Osteoblast (primary cell): ENCODE measurements around the gene PTPRT. TPM values are rescaled to one million over a fixed set of nuclear protein-coding genes. Genes with fewer than 3 reads are reported as not detected.

Experiments
- DNase-seq: peaks from one replicate; pipeline ENCODE4 v3.0.0; 2011; ENCODE audit warnings: low spot score, mixed read lengths; ENCODE audit not compliant: insufficient read length; ENCODE audit errors: missing footprints
- H2AFZ ChIP-seq: 2 replicates; pipeline ENCODE4 v1.6.0; 2011; ENCODE audit warnings: mild to moderate bottlenecking, low read length
- H3K27ac ChIP-seq: 2 replicates; pipeline ENCODE4 v1.5.1; 2011; ENCODE audit warnings: mild to moderate bottlenecking, low read depth, low read length, moderate library complexity
- H3K27me3 ChIP-seq: 2 replicates; pipeline ENCODE4 v1.6.0; 2012; ENCODE audit warnings: mild to moderate bottlenecking, control low read depth, inconsistent platforms, low read length, moderate library complexity; ENCODE audit not compliant: insufficient read depth
- H3K36me3 ChIP-seq: 2 replicates; pipeline ENCODE4 v1.5.1; 2011; ENCODE audit warnings: mild to moderate bottlenecking, low read length, control low read depth, moderate library complexity; ENCODE audit not compliant: insufficient read depth
- H3K4me1 ChIP-seq: 2 replicates; pipeline ENCODE4 v1.5.1; 2011; ENCODE audit warnings: mild to moderate bottlenecking, low read length, control low read depth, moderate library complexity; ENCODE audit not compliant: insufficient read depth
- H3K4me2 ChIP-seq: 2 replicates; pipeline ENCODE4 v1.6.0; 2011; ENCODE audit warnings: mild to moderate bottlenecking, low read length; ENCODE audit not compliant: insufficient read depth
- H3K4me3 ChIP-seq: fragments of 200-600 bp; sonication (generic); 3 replicates; pipeline ENCODE4 v1.5.1; 2012; ENCODE audit warnings: mild to moderate bottlenecking, low read length, inconsistent platforms; ENCODE audit not compliant: insufficient read depth
- H3K79me2 ChIP-seq: 2 replicates; pipeline ENCODE4 v1.6.0; 2012; ENCODE audit warnings: mild to moderate bottlenecking, low read length, control low read depth, inconsistent platforms; ENCODE audit not compliant: insufficient read depth
- H3K9me3 ChIP-seq: 2 replicates; pipeline ENCODE4 v1.5.1; 2011; ENCODE audit warnings: low read depth, low read length, control low read depth
- H4K20me1 ChIP-seq: 2 replicates; pipeline ENCODE4 v1.6.0; 2012; ENCODE audit warnings: mild to moderate bottlenecking, low read length, control low read depth; ENCODE audit not compliant: insufficient read depth
- total RNA-seq: library from RNA; depleted of rRNA; stranded (reverse); fragments of >200 nt; gene quantifications from 2 replicates; pipeline ENCODE4 v1.2.3, GENCODE V29; 2012
- TF ChIP-seq, protein P1 (sequence below): IDR thresholded peaks from 2 replicates; pipeline ENCODE4 v1.5.1; 2011; ENCODE audit warnings: mild to moderate bottlenecking, low read depth, low read length, moderate library complexity; ENCODE audit errors: extremely low read depth

The PTPRT gene
- total RNA-seq, 1 donor = not detected

DNA sequence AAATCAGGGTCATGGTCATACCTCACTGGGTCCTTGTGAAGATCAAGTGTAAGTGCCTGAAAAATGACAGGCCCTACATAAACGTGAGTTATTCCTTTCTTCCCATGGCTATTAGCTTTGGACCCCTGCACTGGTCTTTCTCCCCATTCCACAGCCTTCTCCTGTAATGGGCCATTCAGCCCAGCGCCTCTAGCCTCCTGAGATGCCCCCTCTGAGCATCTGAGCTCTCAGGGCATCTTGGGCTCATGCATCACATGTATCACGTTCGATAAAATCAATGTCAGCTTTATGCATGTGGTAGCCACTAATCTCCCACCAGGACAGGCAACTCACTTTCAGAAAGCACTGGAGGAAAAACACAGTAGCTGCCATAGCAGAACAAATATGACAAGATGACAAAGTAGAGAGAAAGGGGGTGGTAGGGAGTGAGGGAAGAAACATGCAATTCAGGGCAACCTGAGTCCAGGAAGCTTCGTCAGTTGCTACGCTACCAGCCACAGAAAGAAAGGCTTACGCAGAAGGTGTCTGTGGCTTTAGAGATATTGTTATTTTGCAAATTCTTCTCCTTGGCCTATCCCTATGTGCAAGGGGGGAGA is 498.8 kb downstream of the PTPRT start:
- TF ChIP-seq, protein P1, sequence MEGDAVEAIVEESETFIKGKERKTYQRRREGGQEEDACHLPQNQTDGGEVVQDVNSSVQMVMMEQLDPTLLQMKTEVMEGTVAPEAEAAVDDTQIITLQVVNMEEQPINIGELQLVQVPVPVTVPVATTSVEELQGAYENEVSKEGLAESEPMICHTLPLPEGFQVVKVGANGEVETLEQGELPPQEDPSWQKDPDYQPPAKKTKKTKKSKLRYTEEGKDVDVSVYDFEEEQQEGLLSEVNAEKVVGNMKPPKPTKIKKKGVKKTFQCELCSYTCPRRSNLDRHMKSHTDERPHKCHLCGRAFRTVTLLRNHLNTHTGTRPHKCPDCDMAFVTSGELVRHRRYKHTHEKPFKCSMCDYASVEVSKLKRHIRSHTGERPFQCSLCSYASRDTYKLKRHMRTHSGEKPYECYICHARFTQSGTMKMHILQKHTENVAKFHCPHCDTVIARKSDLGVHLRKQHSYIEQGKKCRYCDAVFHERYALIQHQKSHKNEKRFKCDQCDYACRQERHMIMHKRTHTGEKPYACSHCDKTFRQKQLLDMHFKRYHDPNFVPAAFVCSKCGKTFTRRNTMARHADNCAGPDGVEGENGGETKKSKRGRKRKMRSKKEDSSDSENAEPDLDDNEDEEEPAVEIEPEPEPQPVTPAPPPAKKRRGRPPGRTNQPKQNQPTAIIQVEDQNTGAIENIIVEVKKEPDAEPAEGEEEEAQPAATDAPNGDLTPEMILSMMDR = no peak
- no peaks in the 10 kb centered on the region for H3K27me3 ChIP-seq
- H3K79me2 ChIP-seq = no peaks in the 10 kb centered on the region
- no peaks in the 10 kb centered on the region for H3K36me3 ChIP-seq
- H3K9me3 ChIP-seq = no peaks in the 10 kb centered on the region
- no peak for DNase-seq
- no peaks in the 10 kb centered on the region for H3K4me1 ChIP-seq
- H3K4me2 ChIP-seq = no peak overlapping the region
- no peaks in the 10 kb centered on the region for H4K20me1 ChIP-seq
- no peak overlapping the region for H3K27ac ChIP-seq
- no peak overlapping the region for H3K4me3 ChIP-seq
- H2AFZ ChIP-seq = no peak overlapping the region

DNA sequence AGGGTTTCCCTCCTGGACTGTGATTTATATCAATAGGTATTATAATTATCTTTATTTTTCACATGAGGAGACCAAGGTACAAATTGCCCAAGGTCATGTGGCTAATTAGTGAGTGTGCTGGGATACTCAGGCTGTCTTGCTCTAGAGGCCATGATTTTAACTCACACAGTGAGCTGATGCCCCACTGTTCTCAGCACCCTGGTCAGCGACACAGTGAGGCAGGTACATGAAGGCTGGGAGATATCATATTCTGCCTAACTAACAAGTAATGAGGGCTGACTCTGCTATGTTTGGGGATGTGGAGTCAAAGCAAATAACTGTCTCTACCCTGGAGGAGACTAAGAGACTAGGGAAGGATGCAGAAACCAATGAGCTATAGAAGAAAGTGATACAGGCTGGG is 501.1 kb downstream of the PTPRT start:
- TF ChIP-seq, protein P1 = no peak
- no peaks in the 10 kb centered on the region for H3K4me1 ChIP-seq
- no peak overlapping the region for H3K4me3 ChIP-seq
- H3K36me3 ChIP-seq = no peaks in the 10 kb centered on the region
- H4K20me1 ChIP-seq = no peaks in the 10 kb centered on the region
- H3K27ac ChIP-seq = no peak overlapping the region
- no peaks in the 10 kb centered on the region for H3K9me3 ChIP-seq
- no peaks in the 10 kb centered on the region for H3K79me2 ChIP-seq
- no peak overlapping the region for H3K4me2 ChIP-seq
- no peak for DNase-seq
- H2AFZ ChIP-seq = no peak overlapping the region
- H3K27me3 ChIP-seq = no peaks in the 10 kb centered on the region

DNA sequence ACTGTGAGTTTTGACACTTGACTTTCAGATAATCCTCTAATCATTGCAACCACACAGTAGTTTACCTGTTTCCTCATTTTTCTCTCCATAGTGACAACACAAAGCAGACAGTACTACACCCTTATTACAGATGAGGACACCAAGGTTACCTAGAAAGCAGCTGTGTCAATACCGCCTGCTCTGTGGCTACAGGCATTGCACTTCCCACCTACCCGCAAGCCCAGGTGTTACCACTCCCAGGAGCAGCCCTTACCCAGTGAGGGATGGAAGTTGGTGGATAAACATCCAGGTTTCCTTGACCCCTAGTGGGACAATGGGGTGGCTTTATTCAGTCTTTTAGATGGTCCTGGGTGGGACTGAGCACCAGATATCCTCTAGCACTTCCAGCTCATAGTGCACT is 503.6 kb downstream of the PTPRT start:
- Histone ChIP-seq H3K27ac (no peak overlapping the region), H4K20me1 (no peaks in the 10 kb centered on the region), H3K4me3 (no peak overlapping the region), H3K4me1 (no peaks in the 10 kb centered on the region), H3K79me2 (no peaks in the 10 kb centered on the region), H3K36me3 (no peaks in the 10 kb centered on the region), H3K4me2 (no peak overlapping the region), H3K27me3 (no peaks in the 10 kb centered on the region), H3K9me3 (no peaks in the 10 kb centered on the region), H2AFZ (no peak overlapping the region)
- no peak for DNase-seq
- TF ChIP-seq, protein P1 = no peak

GRCh38 chr20:42678895-42679294 is 510.8 kb downstream of the PTPRT start:
- TF ChIP-seq, protein P1 = no peak
- no peaks in the 10 kb centered on the region for H3K79me2 ChIP-seq
- H2AFZ ChIP-seq = no peak overlapping the region
- no peaks in the 10 kb centered on the region for H3K4me1 ChIP-seq
- H3K27ac ChIP-seq = no peak overlapping the region
- H3K27me3 ChIP-seq = no peaks in the 10 kb centered on the region
- no peak overlapping the region for H3K4me2 ChIP-seq
- H3K4me3 ChIP-seq = no peak overlapping the region
- H4K20me1 ChIP-seq = no peaks in the 10 kb centered on the region
- peaks cover 3% of the 10 kb centered on the region for H3K9me3 ChIP-seq
- DNase-seq = no peak
- no peaks in the 10 kb centered on the region for H3K36me3 ChIP-seq
